Hepatocyte (in vitro differentiated cells): ENCODE measurements around the gene ALDH18A1. TPM values are rescaled to one million over a fixed set of nuclear protein-coding genes. Genes with fewer than 3 reads are reported as not detected.
"Not testable (repeated sequence)": the region's sequence is repeated elsewhere in the genome, so short reads cannot be mapped to it uniquely, and the experiment has no call there.

Source experiments
- DNase-seq: peaks from one replicate; pipeline ENCODE4 v3.0.0-alpha.2; 2016; ENCODE audit warnings: low spot score
- H2AFZ ChIP-seq: fragments of 200-600 bp; sonication (generic); 2 replicates; pipeline ENCODE4 v1.6.0; 2016; ENCODE audit warnings: antibody characterized with exemption, mild to moderate bottlenecking
- H3K27ac ChIP-seq: fragments of 200-600 bp; sonication (generic); 2 replicates; pipeline ENCODE4 v1.5.1; 2016; ENCODE audit warnings: mild to moderate bottlenecking
- H3K27me3 ChIP-seq: fragments of 200-600 bp; sonication (generic); 2 replicates; pipeline ENCODE4 v1.6.1; 2016
- H3K36me3 ChIP-seq: fragments of 200-600 bp; sonication (generic); replicated peaks from 2 replicates; pipeline ENCODE4 v1.5.1; 2016; ENCODE audit warnings: low read depth; ENCODE audit not compliant: insufficient read depth
- H3K4me1 ChIP-seq: fragments of 200-600 bp; sonication (generic); 2 replicates; pipeline ENCODE4 v1.5.1; 2016; ENCODE audit warnings: mild to moderate bottlenecking, moderate library complexity; ENCODE audit not compliant: insufficient read depth
- H3K4me2 ChIP-seq: fragments of 200-600 bp; sonication (generic); 2 replicates; pipeline ENCODE4 v1.6.0; 2016
- H3K4me3 ChIP-seq: fragments of 200-600 bp; sonication (generic); 2 replicates; pipeline ENCODE4 v1.5.1; 2016; ENCODE audit warnings: mild to moderate bottlenecking
- H3K79me2 ChIP-seq: fragments of 200-600 bp; sonication (generic); 2 replicates; pipeline ENCODE4 v1.6.0; 2017; ENCODE audit warnings: mild to moderate bottlenecking
- H3K9me2 ChIP-seq: fragments of 200-600 bp; sonication (generic); replicated peaks from 2 replicates; pipeline ENCODE4 v1.6.0; 2017; ENCODE audit warnings: mild to moderate bottlenecking; ENCODE audit not compliant: insufficient read depth
- H3K9me3 ChIP-seq: fragments of 200-600 bp; sonication (generic); 2 replicates; pipeline ENCODE4 v1.5.1; 2016; ENCODE audit warnings: low read depth, mild to moderate bottlenecking
- H4K20me1 ChIP-seq: fragments of 200-600 bp; sonication (generic); 2 replicates; pipeline ENCODE4 v1.6.0; 2016; ENCODE audit warnings: mild to moderate bottlenecking; ENCODE audit not compliant: insufficient read depth, poor library complexity, severe bottlenecking
- CTCF ChIP-seq: fragments of 200-600 bp; sonication (generic); IDR thresholded peaks from 2 replicates; pipeline ENCODE4 v1.5.1; 2016; ENCODE audit warnings: antibody characterized with exemption, mild to moderate bottlenecking; ENCODE audit not compliant: poor library complexity
- EZH2 ChIP-seq: fragments of 200-600 bp; sonication (generic); IDR thresholded peaks from 2 replicates; pipeline ENCODE4 v1.6.1; 2016; ENCODE audit warnings: antibody characterized with exemption, mild to moderate bottlenecking, borderline replicate concordance
- EZH2phosphoT487 ChIP-seq: fragments of 200-600 bp; sonication (generic); IDR thresholded peaks from one replicate; pipeline ENCODE4 v1.6.1; 2018; ENCODE audit warnings: antibody characterized with exemption, mild to moderate bottlenecking, low read depth, moderate library complexity; ENCODE audit not compliant: unreplicated experiment, severe bottlenecking
- WGBS: methylation state at CpG from one replicate; pipeline ENCODE4 v1.1.6; 2016; ENCODE audit warnings: low lambda C conversion rate; ENCODE audit errors: missing lambda C conversion rate; 5-methylcytosine and 5-hydroxymethylcytosine counted together
- polyA plus RNA-seq: library from polyadenylated mRNA; unstranded; fragments of >200 nt; fragmentation: Nextera tagmentation; extraction: Ambion mirVana; gene quantifications from 2 replicates; pipeline ENCODE4 v1.2.1, GENCODE V29; 2016
- total RNA-seq: library from RNA; depleted of rRNA; stranded (reverse); fragments of >200 nt; gene quantifications from 2 replicates; pipeline ENCODE4 v1.2.3, GENCODE V29; 2014

ALDH18A1 gene
- total and polyA plus RNA-seq, 2 experiments from 2014 or later, result 105 to 136 TPM

- Histone ChIP-seq H3K27me3 (no peaks in the 10 kb centered on the region), H3K9me2 (no peaks in the 10 kb centered on the region), H3K4me1 (peaks cover 22% of the 10 kb centered on the region), H3K79me2 (no peaks in the 10 kb centered on the region), H4K20me1 (no peaks in the 10 kb centered on the region), H3K36me3 (no peaks in the 10 kb centered on the region), H3K27ac (peak overlapping the region; percentile 83), H3K4me3 (no peak overlapping the region), H3K4me2 (no peak overlapping the region), H3K9me3 (no peaks in the 10 kb centered on the region), H2AFZ (no peak overlapping the region)
- DNase-seq, result no peak
- TF ChIP-seq EZH2, result no peak
- TF ChIP-seq CTCF, result no peak
- TF ChIP-seq EZH2phosphoT487, result no peak
- 95% methylated on average over 4 of the region's 4 CpGs for WGBS
These were observed 30.0 kb downstream of the ALDH18A1 start for GRCh38 chr10:95626500-95626899.

- H3K9me3 ChIP-seq, H3K27me3 ChIP-seq, H2AFZ ChIP-seq, H4K20me1 ChIP-seq, H3K4me3 ChIP-seq, H3K36me3 ChIP-seq, H3K4me2 ChIP-seq, H3K4me1 ChIP-seq, DNase-seq, H3K79me2 ChIP-seq, H3K27ac ChIP-seq, H3K9me2 ChIP-seq: not testable (repeated sequence)
- 95% methylated on average over 5 of the region's 5 CpGs for WGBS
These were observed 36.1 kb downstream of the ALDH18A1 start for GRCh38 chr10:95620415-95620814.

- H3K4me1 ChIP-seq, result peaks cover under 1% of the 10 kb centered on the region
- peaks cover 9% of the 10 kb centered on the region for H3K36me3 ChIP-seq
- no peaks in the 10 kb centered on the region for H4K20me1 ChIP-seq
- H3K27ac ChIP-seq, result no peak overlapping the region
- no peak for DNase-seq
- TF ChIP-seq CTCF, result no peak
- no peak for TF ChIP-seq EZH2
- TF ChIP-seq EZH2phosphoT487, result no peak
- no peak overlapping the region for H3K4me3 ChIP-seq
- H3K27me3 ChIP-seq, result no peaks in the 10 kb centered on the region
- H3K79me2 ChIP-seq, result no peaks in the 10 kb centered on the region
- H3K4me2 ChIP-seq, result no peak overlapping the region
- H2AFZ ChIP-seq, result no peak overlapping the region
- 76% methylated on average over 4 of the region's 4 CpGs for WGBS
- H3K9me2 ChIP-seq, result no peaks in the 10 kb centered on the region
- no peaks in the 10 kb centered on the region for H3K9me3 ChIP-seq
These were observed 38.4 kb downstream of the ALDH18A1 start for GRCh38 chr10:95618101-95618500.

- Histone ChIP-seq H3K9me3 (no peaks in the 10 kb centered on the region), H3K27ac (no peak overlapping the region), H3K9me2 (no peaks in the 10 kb centered on the region), H3K4me3 (no peak overlapping the region), H3K27me3 (no peaks in the 10 kb centered on the region), H3K4me1 (peaks cover 8% of the 10 kb centered on the region), H3K79me2 (no peaks in the 10 kb centered on the region), H3K36me3 (peaks cover 9% of the 10 kb centered on the region), H3K4me2 (no peak overlapping the region), H2AFZ (no peak overlapping the region), H4K20me1 (no peaks in the 10 kb centered on the region)
- 93% methylated on average over 4 of the region's 4 CpGs for WGBS
- no peak for DNase-seq
- TF ChIP-seq EZH2 (no peak), CTCF (no peak), EZH2phosphoT487 (no peak)
These were observed 40.1 kb downstream of the ALDH18A1 start for GRCh38 chr10:95616446-95616845.
